ENCODE data around the gene HEG1. TPM values are rescaled to one million over a fixed set of nuclear protein-coding genes. Genes with fewer than 3 reads are reported as not detected.

Gene HEG1
- total and polyA plus RNA-seq, 2 of the 8 experiments (the other 6 are each of a cell fraction or from before 2014, with no cell fraction given), result 5.3 to 9.7 TPM

- Histone ChIP-seq H4K8ac (ENCODE audit: extremely low read depth, insufficient read depth, low read length) (no peak overlapping the region), H2BK15ac (ENCODE audit: low read length) (no peak overlapping the region), H3K9ac (replicated peaks in 1 of 4; ENCODE audit: extremely low read depth in 1 of 4, low read depth in 3 of 4, low read length in 3 of 4) (no peak overlapping the region), H3K79me2 (ENCODE audit: control insufficient read depth in 1 of 2, insufficient read depth in 2 of 2, low read length in 2 of 2) (no peaks in the 10 kb centered on the region), H3K4me1 (replicated peaks in 1 of 4; ENCODE audit: control insufficient read depth in 3 of 4, insufficient read depth in 4 of 4, low read length in 3 of 4) (peaks cover 0 to 15% (median 6%) of the 10 kb centered on the region in 4 experiments), H3K79me1 (ENCODE audit: low read depth, low read length) (no peaks in the 10 kb centered on the region), H3K56ac (replicated peaks; ENCODE audit: insufficient read length, low read depth, low read length) (no peak overlapping the region), H3K27me3 (replicated peaks in 1 of 4; ENCODE audit: control insufficient read depth in 3 of 4, extremely low read depth in 1 of 4, insufficient read depth in 3 of 4, low read length in 3 of 4) (peaks cover 0 to 6% (median 1%) of the 10 kb centered on the region in 4 experiments; a peak in 4 of 7 replicates), H2AK5ac (ENCODE audit: low read depth, low read length) (no peak overlapping the region), H3K9me3 (ENCODE audit: insufficient read depth in 2 of 2, low read depth in 1 of 2, low read length in 1 of 2) (no peaks in the 10 kb centered on the region), H3K4me2 (ENCODE audit: insufficient read depth in 1 of 2, low read depth in 2 of 2, low read length in 2 of 2) (no peak overlapping the region), H3K36me3 (ENCODE audit: control insufficient read depth in 2 of 4, insufficient read depth in 4 of 4, low read length in 3 of 4) (no peaks in the 10 kb centered on the region), H4K20me1 (replicated peaks in 1 of 2; ENCODE audit: control insufficient read depth in 1 of 2, insufficient read depth in 2 of 2, low read length in 2 of 2) (no peaks in the 10 kb centered on the region), H2BK120ac (replicated peaks; ENCODE audit: low read depth, low read length) (no peak overlapping the region), H3K23ac (ENCODE audit: insufficient read length) (no peak overlapping the region), H3K23me2 (ENCODE audit: low read depth, low read length) (no peaks in the 10 kb centered on the region; the same call in 1 of the 2 replicates), H4K91ac (replicated peaks; ENCODE audit: insufficient read length, low read length) (no peak overlapping the region), H3K27ac (ENCODE audit: low read depth, low read length) (no peak overlapping the region), H2BK5ac (ENCODE audit: low read depth, low read length) (no peak overlapping the region), H3K18ac (ENCODE audit: extremely low read depth, low read length) (no peak overlapping the region), H4K5ac (ENCODE audit: insufficient read length, low read depth, low read length) (no peak overlapping the region), H3K14ac (ENCODE audit: insufficient read length) (no peak overlapping the region), H2BK20ac (ENCODE audit: low read length) (no peak overlapping the region), H2AFZ (ENCODE audit: low read length) (no peak overlapping the region), H3K4ac (replicated peaks; ENCODE audit: insufficient read length, low read depth, low read length) (no peak overlapping the region), H3K4me3 (ENCODE audit: extremely low read depth in 1 of 4, insufficient read depth in 2 of 4, low read depth in 3 of 4, low read length in 4 of 4) (no peak overlapping the region), H2BK12ac (ENCODE audit: low read depth, low read length) (no peak overlapping the region)
- no peak for FAIRE-seq
- ChIA-PET CTCF (ENCODE audit: partially characterized antibody) (interaction anchor here (0.6 to 2.2 kb wide), 3 partner anchors 12 to 178 kb away, joined by 3 to 6 read pairs (median 6); no protein-coding TSS in a partner anchor), POLR2A (ENCODE audit: partially characterized antibody) (interaction anchor here (0.5 to 1.0 kb wide), 3 partner anchors 10 to 130 kb away, joined by 3 to 5 read pairs (median 3); no protein-coding TSS in a partner anchor)
- peak; percentile 83 for TF ChIP-seq TEAD4 (IDR thresholded peaks at IDR 0.05; ENCODE audit: low read depth, low read length)
- TF ChIP-seq KDM4A (IDR thresholded peaks at IDR 0.05; ENCODE audit: low read depth, low read length, severe bottlenecking), result no peak
- DNase-seq (ENCODE audit: low read depth in 1 of 2, low spot score in 2 of 2), result no peak
- WGBS, 2 experiments (ENCODE audit: extremely low coverage in 1 of 2, insufficient coverage in 1 of 2, insufficient read length in 1 of 2, insufficient replicate concordance in 2 of 2, low coverage in 1 of 2, low lambda C conversion rate in 2 of 2, missing lambda C conversion rate in 1 of 2), result 79% methylated on average over 7 of the region's 7 CpGs; no CpG with 5 or more reads in 1 of the 2 experiments
Observed at GRCh38 chr3:125062904-125063618, 7.3 kb upstream of the HEG1 start.

Measured in H1 (cell line).